Mesodermal cell (in vitro differentiated cells): ENCODE measurements around the gene HMX1.

ENCODE experiments used
- H3K27ac ChIP-seq: 2 replicates; pipeline ENCODE4 v1.7.0; 2013; ENCODE audit warnings: mild to moderate bottlenecking, low read depth, low read length, moderate library complexity; ENCODE audit not compliant: severe bottlenecking
- H3K36me3 ChIP-seq: 2 replicates; pipeline ENCODE4 v1.7.1; 2013; ENCODE audit warnings: mild to moderate bottlenecking, low read length, moderate library complexity; ENCODE audit not compliant: control insufficient read depth, insufficient read depth
- H3K4me1 ChIP-seq: one replicate; pipeline ENCODE4 v1.7.1; 2013; ENCODE audit warnings: mild to moderate bottlenecking, low read length; ENCODE audit not compliant: insufficient read depth, control insufficient read depth, poor library complexity, severe bottlenecking
- H3K4me3 ChIP-seq: 2 replicates; pipeline ENCODE4 v1.7.0; 2013; ENCODE audit warnings: low read length, control low read depth, mild to moderate bottlenecking; ENCODE audit not compliant: insufficient read depth, poor library complexity, severe bottlenecking; ENCODE audit errors: extremely low read depth
- H3K9me3 ChIP-seq: 2 replicates; pipeline ENCODE4 v1.7.1; 2013; ENCODE audit warnings: mild to moderate bottlenecking, low read length, moderate library complexity; ENCODE audit not compliant: control insufficient read depth
- WGBS, 2 experiments: methylation state at CpG; one replicate each; pipeline ENCODE4 v1.1.5; 2013; ENCODE audit warnings: missing lambda C conversion rate in 2 of 2; ENCODE audit not compliant: insufficient coverage in 2 of 2; 5-methylcytosine and 5-hydroxymethylcytosine counted together

Gene HMX1

DNA sequence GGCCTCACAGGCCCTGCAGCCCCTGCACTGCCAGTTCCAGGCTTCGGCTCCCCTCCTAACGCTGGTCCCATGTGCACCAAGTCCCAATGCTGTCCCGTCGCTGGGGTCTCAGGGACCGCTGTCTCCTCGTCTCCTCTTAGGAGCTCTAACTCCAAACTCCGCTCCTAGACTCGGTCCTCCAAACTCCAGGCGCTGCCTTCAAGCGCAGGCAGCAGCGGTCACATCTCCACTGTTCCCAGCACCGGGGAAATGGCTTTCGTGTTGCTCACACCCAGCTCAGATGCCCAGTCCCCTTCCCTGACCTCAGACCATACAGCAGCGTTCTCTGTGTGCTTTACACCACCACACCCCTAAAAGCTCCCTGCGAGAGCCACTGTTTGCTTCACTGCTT lies 19.6 kb upstream of the HMX1 start:
- H3K4me3 ChIP-seq, result no peak overlapping the region
- H3K27ac ChIP-seq, result no peak overlapping the region
- 26 to 35% methylated on average over 14 to 15 of the region's 15 CpGs for WGBS, 2 experiments
- no peaks in the 10 kb centered on the region for H3K36me3 ChIP-seq
- H3K9me3 ChIP-seq, result peaks cover 5% of the 10 kb centered on the region
- H3K4me1 ChIP-seq, result peaks cover 7% of the 10 kb centered on the region

DNA sequence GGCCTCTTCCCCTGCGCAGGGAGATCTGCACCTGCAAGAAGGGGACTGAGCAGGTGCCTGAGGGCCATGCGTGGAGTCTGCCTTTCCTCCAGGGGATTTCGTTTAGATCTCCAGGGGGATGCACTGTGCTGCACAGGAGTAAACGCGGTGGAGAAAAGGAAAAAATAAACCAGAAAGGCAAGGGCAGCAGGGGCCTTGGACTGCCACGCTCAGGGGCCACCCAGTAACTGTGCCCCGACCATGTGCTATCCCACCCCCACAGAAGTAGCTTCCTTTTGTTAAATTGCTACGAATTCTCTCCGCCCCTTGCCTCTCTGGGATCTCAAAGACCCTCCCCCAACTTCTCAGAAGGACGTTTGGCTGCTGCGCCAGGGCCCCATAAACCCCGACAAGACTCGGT lies 17.2 kb upstream of the HMX1 start:
- H3K27ac ChIP-seq, result no peak overlapping the region
- H3K36me3 ChIP-seq, result no peaks in the 10 kb centered on the region
- peaks cover 7% of the 10 kb centered on the region for H3K4me1 ChIP-seq
- 30 to 41% methylated on average over 13 of the region's 13 CpGs for WGBS, 2 experiments
- no peak overlapping the region for H3K4me3 ChIP-seq
- peaks cover 5% of the 10 kb centered on the region for H3K9me3 ChIP-seq

DNA sequence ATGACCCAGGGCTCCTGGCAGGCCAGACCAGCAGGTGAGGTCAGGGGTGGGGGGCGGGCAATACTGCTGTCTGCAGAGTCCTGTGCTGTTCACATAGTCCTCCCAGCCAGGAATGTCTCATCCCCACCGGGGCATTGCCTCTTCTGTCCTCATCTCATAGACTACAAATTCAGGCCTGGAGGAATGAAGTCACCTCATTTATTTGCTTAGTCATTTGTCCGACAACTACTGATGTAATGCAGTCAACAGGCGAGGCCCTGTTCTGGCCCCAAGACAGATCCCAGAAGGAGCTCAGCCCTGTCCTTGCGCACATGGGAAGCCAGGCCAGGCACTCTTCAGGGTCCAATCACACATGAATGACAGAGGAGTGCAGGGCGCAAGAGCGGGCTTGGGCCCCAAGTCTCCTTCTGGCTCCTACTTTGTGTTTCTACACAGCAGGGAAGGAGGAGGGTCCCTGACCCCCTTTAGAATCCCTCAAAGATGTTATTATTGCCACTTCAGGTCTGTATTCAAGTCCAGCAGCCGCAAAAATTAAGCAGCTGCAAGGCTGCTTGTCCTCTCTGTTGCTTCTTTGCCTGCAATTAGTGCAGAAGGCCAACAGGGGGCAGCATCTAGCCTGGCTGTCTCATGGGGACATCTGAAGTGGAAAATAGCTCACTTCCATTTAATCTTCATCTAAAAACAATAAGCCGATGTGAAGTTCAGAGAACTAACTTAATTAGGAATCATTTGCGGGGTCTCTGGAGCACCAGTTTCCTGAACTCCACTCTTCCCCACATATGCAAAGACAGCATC lies 15.2 kb upstream of the HMX1 start:
- Histone ChIP-seq H3K4me3 (no peak overlapping the region), H3K36me3 (no peaks in the 10 kb centered on the region), H3K4me1 (no peaks in the 10 kb centered on the region), H3K9me3 (peaks cover 5% of the 10 kb centered on the region), H3K27ac (no peak overlapping the region)
- WGBS, 2 experiments, result 90% methylated on average over 5 to 9 of the region's 10 CpGs

DNA sequence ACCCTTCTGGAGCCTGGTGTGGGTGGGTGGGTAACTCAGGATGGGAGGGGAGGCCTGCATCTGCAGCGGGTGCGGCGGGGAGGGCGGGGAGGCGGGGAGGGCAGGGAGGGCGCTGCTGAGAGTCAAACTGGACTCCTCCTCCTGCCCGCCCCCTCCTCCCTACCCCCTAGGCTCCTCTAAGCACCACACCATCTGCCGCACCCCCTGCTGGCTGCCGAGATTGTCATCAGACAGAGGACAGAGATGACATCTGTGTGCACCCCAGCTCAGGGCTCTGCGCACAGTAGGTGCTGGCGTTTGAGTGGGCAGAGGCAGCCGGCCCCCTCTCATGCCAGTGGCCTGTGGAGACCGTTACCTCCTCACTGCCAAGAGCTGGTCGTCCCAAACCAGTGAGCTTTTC lies 10.6 kb upstream of the HMX1 start:
- H3K4me1 ChIP-seq, result no peaks in the 10 kb centered on the region
- H3K4me3 ChIP-seq, result no peak overlapping the region
- peaks cover 5% of the 10 kb centered on the region for H3K9me3 ChIP-seq
- 41 to 51% methylated on average over 4 to 5 of the region's 14 CpGs for WGBS, 2 experiments
- no peak overlapping the region for H3K27ac ChIP-seq
- H3K36me3 ChIP-seq, result no peaks in the 10 kb centered on the region

DNA sequence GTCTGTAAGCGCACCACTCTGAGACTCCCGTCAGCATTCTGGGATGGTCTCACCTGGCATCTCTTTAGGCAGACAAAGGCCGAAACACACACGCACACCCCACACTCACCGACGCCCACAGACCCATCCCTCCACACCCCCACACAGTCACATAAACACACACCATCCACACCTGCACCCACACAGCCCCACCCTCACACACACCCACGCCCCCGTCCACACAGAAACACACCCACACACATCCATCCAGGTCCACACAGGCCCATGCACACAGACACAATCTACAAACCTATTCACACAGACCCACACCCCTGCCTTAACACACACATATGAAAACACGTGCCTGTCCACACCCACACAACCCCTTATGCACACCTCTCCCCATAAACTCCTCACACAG lies 9.2 kb upstream of the HMX1 start:
- no peak overlapping the region for H3K27ac ChIP-seq
- H3K9me3 ChIP-seq, result no peaks in the 10 kb centered on the region
- no peak overlapping the region for H3K4me3 ChIP-seq
- no peaks in the 10 kb centered on the region for H3K4me1 ChIP-seq
- 84 to 92% methylated on average over 6 to 9 of the region's 9 CpGs for whole genome bisulfite sequencing, 2 experiments
- H3K36me3 ChIP-seq, result no peaks in the 10 kb centered on the region

DNA sequence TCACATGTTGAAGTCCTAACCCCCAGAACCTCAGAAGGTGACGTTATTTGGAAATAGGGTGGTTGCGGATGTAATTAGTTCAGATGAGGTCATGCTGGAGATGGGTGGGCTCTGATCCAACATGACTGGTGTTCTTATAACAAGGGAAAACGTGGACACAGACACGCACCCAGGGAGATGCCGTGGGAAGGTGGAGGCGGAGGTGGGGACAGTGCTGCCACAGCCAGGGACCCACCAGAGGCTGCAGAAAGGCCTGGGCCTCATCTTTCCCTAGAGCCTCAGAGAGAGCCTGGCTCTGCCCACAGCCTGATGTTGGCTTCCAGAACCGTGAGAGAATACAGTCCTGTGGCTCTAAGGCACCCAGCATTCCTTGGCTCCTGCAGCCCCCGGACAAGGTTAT lies 7.9 kb upstream of the HMX1 start:
- H3K36me3 ChIP-seq, result no peaks in the 10 kb centered on the region

DNA sequence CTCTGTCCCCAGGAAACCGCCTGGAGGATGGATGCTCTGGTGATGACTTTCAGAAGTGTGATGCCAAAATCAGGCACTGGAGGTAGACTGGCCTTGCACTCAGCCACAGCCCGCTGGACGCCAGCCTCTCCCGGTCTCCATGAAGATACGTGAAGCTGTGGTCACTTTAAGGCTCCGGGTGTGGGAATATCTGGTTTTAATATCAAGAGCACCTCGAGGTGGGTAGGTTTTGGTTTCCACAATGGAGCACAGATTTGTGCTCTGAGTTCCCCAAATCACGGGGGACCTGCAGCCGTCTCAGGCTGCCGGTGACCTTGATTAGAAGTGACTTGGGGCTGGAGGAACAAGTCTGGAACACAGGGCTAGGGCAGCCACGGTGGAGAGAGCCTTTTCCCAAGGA lies 6.8 kb upstream of the HMX1 start:
- 38 to 53% methylated on average over 7 to 10 of the region's 11 CpGs for WGBS, 2 experiments
- H3K27ac ChIP-seq, result no peak overlapping the region
- H3K36me3 ChIP-seq, result no peaks in the 10 kb centered on the region
- no peak overlapping the region for H3K4me3 ChIP-seq
- no peaks in the 10 kb centered on the region for H3K4me1 ChIP-seq
- H3K9me3 ChIP-seq, result no peaks in the 10 kb centered on the region

More for the DNA sequence above, 7.9 kb upstream of the HMX1 start:
- WGBS, 2 experiments, result 84 to 91% methylated on average over 8 of the region's 8 CpGs
- Histone ChIP-seq H3K9me3 (no peaks in the 10 kb centered on the region), H3K27ac (no peak overlapping the region), H3K4me3 (no peak overlapping the region), H3K4me1 (no peaks in the 10 kb centered on the region)

DNA sequence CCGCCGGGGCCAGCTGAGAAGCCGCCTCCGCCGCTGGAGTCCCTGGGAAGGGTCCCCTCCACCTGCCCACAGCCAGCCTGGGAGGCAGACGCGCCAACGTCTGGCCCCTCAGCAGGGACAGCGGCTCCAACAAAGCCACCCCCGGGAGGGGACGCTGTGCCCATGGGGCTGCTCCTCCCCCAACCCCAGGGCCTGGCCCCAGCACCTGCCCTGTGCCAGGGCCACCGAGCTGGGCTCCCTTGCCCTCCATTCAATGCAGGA lies 6.1 kb upstream of the HMX1 start:
- Histone ChIP-seq H3K27ac (no peak overlapping the region), H3K4me1 (no peaks in the 10 kb centered on the region), H3K4me3 (no peak overlapping the region), H3K36me3 (no peaks in the 10 kb centered on the region), H3K9me3 (no peaks in the 10 kb centered on the region)
- WGBS, 2 experiments, result 4 to 14% methylated on average over 8 to 12 of the region's 12 CpGs

DNA sequence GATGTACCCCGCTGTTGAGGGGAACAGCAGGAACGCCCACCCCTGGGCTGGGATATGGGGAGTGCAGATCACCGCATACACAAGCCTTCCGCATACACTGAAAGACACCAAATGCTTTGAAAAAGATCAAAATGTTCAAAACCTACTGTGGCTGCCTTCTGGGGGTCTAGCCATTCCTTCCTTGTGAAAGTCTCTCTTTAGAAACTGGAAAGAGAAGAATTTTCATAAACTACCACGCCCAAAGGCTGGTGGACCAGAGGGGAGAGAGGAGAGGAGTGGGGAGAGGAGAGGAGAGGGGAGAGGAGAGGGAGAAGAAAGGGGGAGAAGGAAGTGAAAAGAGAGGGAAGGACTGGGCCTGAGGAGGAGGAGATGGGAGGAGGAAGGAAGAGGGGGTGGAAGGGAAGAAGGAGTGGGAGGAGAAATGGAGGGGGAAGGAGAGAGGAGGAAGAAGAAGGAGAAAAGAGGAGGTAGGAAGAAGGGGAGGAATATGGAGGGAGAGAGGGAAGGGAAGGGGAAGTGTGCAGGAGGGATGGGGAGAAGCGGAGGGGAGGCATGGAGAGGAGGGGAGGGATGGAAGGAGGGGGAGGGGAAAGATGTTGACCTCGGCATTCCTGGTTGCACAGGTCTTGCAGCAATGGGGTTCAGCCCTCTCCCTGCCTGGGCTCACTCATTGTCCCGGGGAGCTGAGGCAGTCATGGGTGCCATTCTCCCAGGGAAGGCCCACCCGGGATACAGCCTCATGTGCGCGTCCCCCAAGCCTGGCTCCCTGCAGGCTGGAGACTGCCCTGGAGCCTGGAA lies 5.5 kb upstream of the HMX1 start:
- Histone ChIP-seq H3K4me3 (no peak overlapping the region), H3K9me3 (no peaks in the 10 kb centered on the region), H3K36me3 (no peaks in the 10 kb centered on the region), H3K27ac (no peak overlapping the region), H3K4me1 (no peaks in the 10 kb centered on the region)
- WGBS, 2 experiments, result 4 to 11% methylated on average over 5 to 6 of the region's 11 CpGs

DNA sequence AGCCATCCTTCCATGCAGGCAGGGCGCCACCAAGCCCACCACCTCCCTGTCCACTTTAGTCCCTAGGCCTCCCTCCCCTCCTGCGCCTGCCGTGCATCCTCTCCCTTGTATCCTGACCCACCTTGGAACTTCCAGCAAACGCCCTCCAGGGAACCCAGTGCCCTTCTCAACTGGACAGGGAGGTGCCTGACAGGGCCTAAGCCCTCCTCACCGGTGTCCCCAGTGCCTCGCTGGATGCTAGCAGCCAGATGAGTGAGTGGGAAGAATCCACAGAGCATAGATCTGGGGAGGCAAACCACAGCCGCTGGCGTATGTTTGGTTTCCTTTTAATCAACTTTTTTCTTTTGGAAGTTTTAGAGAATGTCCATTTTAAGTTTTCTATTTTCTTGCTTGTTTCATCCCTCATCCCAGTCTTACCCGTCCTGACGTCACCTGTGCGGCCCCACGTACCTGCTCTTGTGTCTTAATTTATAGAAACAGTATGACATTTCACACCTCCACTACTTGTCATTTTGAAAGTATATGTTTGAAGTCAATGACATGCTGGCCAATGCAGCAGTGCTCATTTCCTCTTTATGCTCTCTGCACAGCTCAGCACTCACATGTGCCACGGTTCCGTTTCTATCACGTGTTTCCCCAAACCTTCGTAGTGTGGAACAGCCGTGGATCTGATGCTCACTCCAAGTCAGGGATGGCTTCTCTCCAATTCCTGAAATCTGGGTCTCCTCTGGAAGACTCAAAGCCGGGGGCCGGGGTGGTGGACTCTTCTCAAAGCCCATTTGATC lies 3.4 kb upstream of the HMX1 start:
- WGBS, 2 experiments, result 36 to 45% methylated on average over 12 to 13 of the region's 19 CpGs
- peaks cover 3% of the 10 kb centered on the region for H3K4me1 ChIP-seq
- H3K4me3 ChIP-seq, result no peak overlapping the region

More for the DNA sequence above, 3.4 kb upstream of the HMX1 start:
- Histone ChIP-seq H3K27ac (no peak overlapping the region), H3K36me3 (no peaks in the 10 kb centered on the region), H3K9me3 (no peaks in the 10 kb centered on the region)
